ENCODE results near the gene VEZT.
"Not testable (repeated sequence)": the region's sequence is repeated elsewhere in the genome, so short reads cannot be mapped to it uniquely, and the experiment has no call there.

VEZT gene

DNA sequence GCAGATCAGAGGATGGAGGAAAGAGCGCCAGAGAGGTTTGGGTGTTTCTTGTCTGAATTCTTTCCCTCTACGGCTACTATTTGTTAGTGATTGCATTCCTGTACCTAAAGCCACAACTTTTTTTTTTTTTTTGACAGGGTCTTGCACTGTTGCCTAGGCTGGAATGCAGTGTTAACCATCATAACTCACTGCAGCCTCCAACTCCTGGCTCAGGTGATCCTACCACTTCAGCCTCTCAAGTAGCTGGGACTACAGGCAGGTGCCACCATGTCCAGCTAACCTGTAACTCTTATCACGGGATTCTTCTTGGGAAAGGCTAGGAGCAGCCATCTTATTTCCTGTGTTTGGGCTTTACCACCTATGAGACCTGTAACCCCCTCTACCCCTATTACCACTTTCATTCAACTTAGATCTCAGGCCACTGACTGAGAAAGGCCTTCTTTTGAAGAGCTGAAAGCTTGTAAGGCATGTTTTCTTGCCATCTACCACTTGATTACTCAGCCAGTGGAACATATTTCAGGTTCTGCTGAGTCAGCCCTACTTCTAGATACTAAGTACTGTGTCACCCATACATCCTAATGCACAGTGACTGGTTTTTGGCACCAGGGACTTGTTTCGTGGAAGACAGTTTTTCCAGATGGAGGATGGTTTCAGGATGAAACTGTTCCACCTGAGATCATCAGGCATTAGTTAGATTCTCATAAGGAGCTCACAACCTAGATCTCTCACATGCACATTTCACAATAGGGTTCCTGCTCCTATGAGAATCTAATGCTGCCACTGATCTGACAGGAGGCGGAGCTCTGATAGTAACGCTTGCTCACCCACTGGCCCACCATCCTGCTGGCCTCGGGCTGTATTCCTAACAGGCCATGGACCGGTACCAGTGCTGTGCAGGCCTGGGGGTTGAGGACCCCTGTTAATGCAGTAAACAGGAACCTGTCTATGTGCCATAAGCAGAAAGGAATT is 6.9 kb downstream of the VEZT start:
- DNase-seq: no peak

GRCh38 chr12:95225645-95226212 is 8.1 kb downstream of the VEZT start:
- DNase-seq: no peak

DNA sequence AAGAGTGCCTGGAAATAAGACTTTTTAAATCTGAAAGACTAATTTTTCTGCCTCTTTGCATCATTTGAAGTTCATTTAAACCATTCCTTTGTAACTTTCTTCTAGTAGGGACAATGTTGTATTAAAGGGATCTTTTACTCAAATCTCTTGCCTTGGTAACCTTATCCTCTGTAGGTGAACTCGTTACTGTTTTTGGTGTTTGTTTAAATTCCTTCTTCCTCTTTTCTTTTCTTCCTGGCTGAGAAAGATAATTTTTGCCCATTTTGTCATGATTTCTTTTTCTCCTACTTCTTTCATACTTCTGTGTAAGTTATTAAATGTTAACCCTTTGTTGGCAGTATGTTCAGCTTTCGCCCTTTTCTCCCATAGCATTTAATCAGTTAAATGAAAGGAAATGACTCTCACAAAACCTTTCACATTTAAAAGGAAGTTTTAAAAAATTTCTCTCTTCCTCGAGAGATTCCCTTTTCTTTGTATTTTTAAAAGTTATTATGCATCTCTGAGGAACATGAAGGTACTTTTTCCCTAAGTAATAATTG is 10.3 kb downstream of the VEZT start:
- DNase-seq: no peak

GRCh38 chr12:95228617-95229016 is 11.0 kb downstream of the VEZT start:
- no peak for DNase-seq

GRCh38 chr12:95229636-95230035 is 12.0 kb downstream of the VEZT start:
- no peak for DNase-seq

- no peak for DNase-seq
Observed at GRCh38 chr12:95230313-95230712, 12.7 kb downstream of the VEZT start.

- no peak for DNase-seq
Observed at GRCh38 chr12:95231190-95231589, 13.6 kb downstream of the VEZT start.

DNA sequence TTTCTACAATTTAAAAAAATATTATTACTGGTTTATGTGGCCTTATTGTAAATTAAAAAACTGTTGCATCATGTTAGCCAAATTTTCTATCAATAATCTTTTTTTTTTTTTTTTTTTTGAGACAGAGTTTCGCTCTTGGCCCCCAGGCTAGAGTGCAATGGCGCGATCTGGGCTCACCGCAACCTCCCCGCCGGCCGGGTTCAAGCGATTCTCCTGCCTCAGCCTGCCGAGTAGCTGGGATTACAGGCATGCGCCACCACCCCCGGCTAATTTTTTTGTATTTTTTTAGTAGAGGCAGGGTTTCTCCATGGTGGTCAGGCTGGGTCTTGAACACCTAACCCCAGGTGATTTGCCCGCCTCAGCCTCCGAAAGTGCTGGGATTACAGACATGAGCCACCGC is 16.6 kb downstream of the VEZT start:
- DNase-seq: not testable (repeated sequence)

- DNase-seq: not testable (repeated sequence)
Observed at GRCh38 chr12:95235621-95236020, 18.0 kb downstream of the VEZT start.

DNA sequence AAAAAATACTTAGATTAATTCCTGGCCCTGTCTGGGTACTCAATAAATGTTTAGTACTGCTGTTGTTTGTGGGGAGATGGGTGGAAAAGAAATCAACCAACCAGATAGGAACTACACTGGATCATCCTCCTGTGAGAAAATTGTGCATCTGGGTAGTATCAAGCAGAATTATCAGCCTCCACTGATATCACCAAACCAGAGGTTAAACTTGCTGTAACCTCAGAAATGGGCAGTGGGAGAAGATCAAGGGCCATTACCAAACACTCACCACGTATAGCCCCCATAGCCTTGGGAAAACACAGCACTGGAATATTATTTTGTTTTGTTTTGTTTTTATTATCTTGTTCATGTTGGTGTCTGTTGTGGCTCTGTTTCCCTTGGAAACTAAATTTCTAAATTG is 19.7 kb downstream of the VEZT start:
- DNase-seq: no peak

- no peak for DNase-seq
Observed at GRCh38 chr12:95238150-95238549, 20.5 kb downstream of the VEZT start.

DNA sequence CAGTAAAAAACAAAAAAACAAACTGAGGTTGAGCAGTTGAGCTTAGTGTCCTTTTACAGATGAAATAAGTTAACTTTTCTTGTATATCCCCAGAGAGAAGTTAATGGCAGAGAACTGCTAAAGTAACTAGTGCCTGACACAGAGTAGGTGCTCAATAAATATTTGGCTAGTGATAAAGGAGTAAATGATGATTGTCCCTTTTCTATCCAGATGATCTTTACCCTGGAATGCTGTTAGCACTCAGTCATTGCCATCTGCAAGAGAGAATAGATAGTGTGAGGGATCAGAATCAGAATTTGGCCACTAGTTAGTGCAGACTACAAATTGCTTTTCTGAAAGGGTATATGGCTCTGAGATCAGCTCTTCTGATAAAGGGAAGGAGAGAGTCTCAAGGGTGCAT is 21.6 kb downstream of the VEZT start:
- no peak for DNase-seq

- DNase-seq: not testable (repeated sequence)
Observed at GRCh38 chr12:95239835-95240234, 22.2 kb downstream of the VEZT start.

DNA sequence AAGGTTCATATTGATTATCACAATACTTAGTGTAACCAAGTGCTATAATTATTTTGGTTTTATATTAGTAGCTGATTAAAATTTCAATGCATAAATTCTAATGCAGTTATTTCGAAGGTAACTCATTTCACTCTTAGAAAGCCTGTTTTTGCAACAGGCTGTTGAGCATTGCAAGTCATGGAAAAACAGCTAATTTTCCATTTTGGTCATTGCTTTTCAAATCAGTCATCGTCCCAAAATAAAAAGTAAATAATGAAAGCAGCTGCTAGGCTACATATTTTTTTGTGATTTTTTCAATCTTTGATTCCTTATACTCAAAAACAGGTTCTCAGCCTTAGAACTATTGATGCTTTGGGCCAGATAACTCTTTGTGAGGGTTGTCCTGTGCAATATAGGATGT is 22.9 kb downstream of the VEZT start:
- no peak for DNase-seq

- not testable (repeated sequence) for DNase-seq
Observed at GRCh38 chr12:95241138-95241537, 23.5 kb downstream of the VEZT start.

- no peak for DNase-seq
Observed at GRCh38 chr12:95241761-95242506, 24.3 kb downstream of the VEZT start.

- DNase-seq: no peak
Observed at GRCh38 chr12:95243497-95244183, 26.0 kb downstream of the VEZT start.

DNA sequence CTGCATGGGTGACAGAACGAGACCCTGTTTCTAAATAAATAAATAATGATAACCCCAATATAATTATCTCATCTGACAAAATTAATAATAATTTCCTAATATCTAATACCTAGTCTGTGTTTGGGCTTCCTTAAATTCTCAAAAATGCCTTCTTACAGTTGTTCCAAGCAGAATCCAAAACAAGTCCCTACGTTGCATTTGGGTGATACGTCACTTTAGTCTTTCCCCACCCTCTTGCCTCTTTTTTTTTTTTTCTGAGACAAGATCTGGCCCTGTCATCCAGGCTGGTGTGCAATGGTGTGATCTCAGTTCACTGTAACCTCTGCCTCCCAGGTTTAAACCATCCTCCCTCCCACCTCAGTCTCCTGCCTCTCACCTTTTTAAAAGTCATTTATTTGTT is 26.7 kb downstream of the VEZT start:
- no peak for DNase-seq

DNA sequence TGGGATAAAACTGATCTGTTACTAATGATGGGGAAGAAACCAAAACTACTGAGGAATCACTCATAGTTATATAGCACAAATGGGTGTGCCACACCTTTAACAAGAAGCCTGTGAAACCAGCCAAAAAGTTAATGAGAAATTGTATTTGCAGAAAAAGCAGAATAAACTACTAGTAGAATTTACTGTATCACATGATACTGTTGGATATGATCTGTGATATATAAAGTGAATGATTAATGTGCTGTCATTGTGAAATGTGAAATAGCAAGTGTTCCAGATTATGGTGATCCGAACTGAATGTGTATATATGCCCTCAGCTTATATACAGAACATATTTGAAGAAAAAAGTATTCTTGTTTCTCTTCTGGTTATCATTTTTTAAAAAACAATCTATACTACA is 30.5 kb downstream of the VEZT start:
- no peak for DNase-seq

DNA sequence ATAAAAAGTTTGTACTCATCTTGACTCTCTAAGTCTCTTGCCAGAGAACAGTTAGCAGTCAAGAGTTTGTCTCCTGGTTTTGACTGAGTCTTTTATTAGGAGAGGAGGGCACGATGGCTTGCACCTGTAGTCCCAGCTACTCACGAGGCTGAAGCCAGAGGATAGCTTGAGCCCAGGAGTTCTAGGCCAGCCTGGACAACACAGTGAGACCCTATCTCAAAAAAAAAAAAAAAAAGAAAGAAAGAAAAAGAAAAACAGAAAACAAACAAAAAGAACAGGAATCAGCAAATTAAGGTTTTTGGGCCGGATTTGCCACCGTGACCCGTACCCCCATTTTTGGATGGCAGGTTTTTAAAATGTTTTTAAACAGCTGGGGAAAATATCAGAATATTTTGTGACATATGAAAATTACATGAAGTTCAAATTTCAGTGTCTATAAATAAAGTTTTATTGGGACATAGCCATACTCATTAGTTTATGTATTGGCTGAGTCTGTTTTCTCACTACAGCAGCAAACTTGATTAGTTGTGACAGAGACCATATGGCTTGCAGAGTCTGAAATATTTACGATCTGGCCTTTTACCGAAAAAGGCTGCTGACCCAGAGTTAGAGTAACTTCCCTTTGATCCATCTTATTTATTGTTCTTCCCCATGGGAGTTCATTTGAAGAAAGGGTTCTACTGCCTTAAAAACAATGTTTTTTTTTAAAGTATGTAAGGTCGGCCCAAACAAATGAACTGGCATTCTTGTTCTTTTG is 31.2 kb downstream of the VEZT start:
- DNase-seq: no peak

GRCh38 chr12:95253386-95253785 is 35.8 kb downstream of the VEZT start:
- DNase-seq: no peak

DNA sequence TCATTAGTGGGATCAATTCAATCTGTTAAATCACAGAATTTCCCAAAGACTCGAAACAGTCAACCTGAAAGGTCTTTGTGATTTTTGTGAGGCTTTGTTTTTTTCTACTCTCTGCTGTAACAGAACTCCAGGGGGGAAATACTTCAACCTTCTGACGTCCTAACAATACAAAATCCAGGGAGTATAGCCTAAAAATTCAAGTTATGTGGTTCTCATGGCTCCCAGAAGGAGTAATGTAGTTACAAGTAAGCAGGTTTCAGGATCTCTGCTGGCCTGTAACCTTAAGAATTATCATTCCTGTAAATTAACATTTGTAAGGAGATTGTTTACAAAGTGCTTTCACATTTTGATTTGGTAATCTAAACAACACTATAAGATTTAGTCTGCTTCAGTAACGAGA is 39.9 kb downstream of the VEZT start:
- no peak for DNase-seq

Measured in NCI-H1092 treated with DMSO at 0.1 percent for 48 hours (cell line).